Smooth muscle cell (in vitro differentiated cells): ENCODE results near the gene PLCZ1. TPM values are rescaled to one million over a fixed set of nuclear protein-coding genes. Genes with fewer than 3 reads are reported as not detected.

Experiments
- DNase-seq: peaks from one replicate; lab custom pipeline; 2025; ENCODE audit not compliant: unreplicated experiment; lab: John Stamatoyannopoulos, UW
- H2AFZ ChIP-seq: fragments of 200-600 bp; sonication (generic); 2 replicates; pipeline ENCODE4 v1.6.0; 2016; ENCODE audit warnings: antibody characterized with exemption, low read depth, mild to moderate bottlenecking
- H3F3A ChIP-seq: fragments of 200-600 bp; sonication (generic); 2 replicates; pipeline ENCODE4 v1.6.0; 2017; ENCODE audit warnings: antibody characterized with exemption, low read depth
- H3K27ac ChIP-seq: fragments of 200-600 bp; sonication (generic); 2 replicates; pipeline ENCODE4 v1.5.1; 2016; ENCODE audit warnings: low read depth, mild to moderate bottlenecking
- H3K27me3 ChIP-seq: fragments of 200-600 bp; sonication (generic); 2 replicates; pipeline ENCODE4 v1.6.1; 2016; ENCODE audit warnings: low read depth, mild to moderate bottlenecking
- H3K36me3 ChIP-seq: fragments of 200-600 bp; sonication (generic); 2 replicates; pipeline ENCODE4 v1.5.1; 2016; ENCODE audit warnings: low read depth
- H3K4me1 ChIP-seq: fragments of 200-600 bp; sonication (generic); 2 replicates; pipeline ENCODE4 v1.5.1; 2016; ENCODE audit warnings: low read depth
- H3K4me2 ChIP-seq: fragments of 200-600 bp; sonication (generic); 2 replicates; pipeline ENCODE4 v1.6.0; 2016; ENCODE audit warnings: mild to moderate bottlenecking
- H3K4me3 ChIP-seq: fragments of 200-600 bp; sonication (generic); 2 replicates; pipeline ENCODE4 v1.5.1; 2016; ENCODE audit warnings: mild to moderate bottlenecking
- H3K79me2 ChIP-seq: fragments of 200-600 bp; sonication (generic); 2 replicates; pipeline ENCODE4 v1.6.0; 2016; ENCODE audit warnings: low read depth, mild to moderate bottlenecking
- H3K9ac ChIP-seq: fragments of 200-600 bp; sonication (generic); 2 replicates; pipeline ENCODE4 v1.6.0; 2016; ENCODE audit warnings: low read depth
- H3K9me3 ChIP-seq: fragments of 200-600 bp; sonication (generic); replicated peaks from 2 replicates; pipeline ENCODE4 v1.5.1; 2016; ENCODE audit warnings: low read depth
- H4K20me1 ChIP-seq: fragments of 200-600 bp; sonication (generic); 2 replicates; pipeline ENCODE4 v1.6.0; 2016; ENCODE audit warnings: low read depth
- CTCF ChIP-seq: fragments of 200-600 bp; sonication (generic); IDR thresholded peaks from 2 replicates; pipeline ENCODE4 v1.5.1; 2017; ENCODE audit warnings: borderline replicate concordance, mild to moderate bottlenecking, antibody characterized with exemption; ENCODE audit not compliant: insufficient read depth, poor library complexity, severe bottlenecking
- WGBS: methylation state at CpG from one replicate; pipeline ENCODE4 v1.1.7; 2016; ENCODE audit warnings: low lambda C conversion rate; 5-methylcytosine and 5-hydroxymethylcytosine counted together
- polyA plus RNA-seq: library from polyadenylated mRNA; unstranded; fragments of >200 nt; fragmentation: Nextera tagmentation; extraction: Ambion mirVana; gene quantifications from 2 replicates; pipeline ENCODE4 v1.2.1, GENCODE V29; 2016
- total RNA-seq: library from RNA; depleted of rRNA; stranded (reverse); fragments of >200 nt; gene quantifications from 2 replicates; pipeline ENCODE4 v1.2.3, GENCODE V29; 2014

Gene PLCZ1
- total and polyA plus RNA-seq, 2 experiments from 2014 or later = not detected

GRCh38 chr12:18706798-18707197, 31.0 kb downstream of the PLCZ1 start:
- 97% methylated on average over 1 of the region's 1 CpG for WGBS

DNA sequence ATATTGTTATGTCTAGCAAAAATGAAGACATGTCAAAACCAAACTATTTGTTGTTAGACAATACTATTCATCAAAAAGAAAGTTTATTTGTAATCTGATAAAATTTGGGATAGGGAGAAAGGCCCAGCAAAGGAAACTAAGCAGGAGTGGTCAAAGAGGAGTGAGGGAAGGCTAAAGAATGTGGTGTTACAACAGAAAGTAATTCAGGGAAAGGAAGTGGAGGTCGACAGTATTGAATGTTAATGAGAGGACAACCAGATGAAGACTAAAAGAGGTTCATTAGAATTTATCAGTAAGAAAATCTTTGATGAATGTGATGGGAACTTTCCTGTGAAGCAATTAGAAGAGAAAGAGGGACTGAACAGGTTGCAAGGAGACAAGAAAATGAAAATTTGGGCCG, 33.9 kb downstream of the PLCZ1 start:
- Histone ChIP-seq H3K9me3 (peaks cover 4% of the 10 kb centered on the region), H3K79me2 (no peaks in the 10 kb centered on the region), H3K4me2 (no peak overlapping the region), H3K27me3 (no peaks in the 10 kb centered on the region), H3K27ac (no peak overlapping the region), H3K9ac (no peak overlapping the region), H2AFZ (no peak overlapping the region), H3K4me3 (no peak overlapping the region), H4K20me1 (no peaks in the 10 kb centered on the region), H3F3A (no peaks in the 10 kb centered on the region), H3K36me3 (no peaks in the 10 kb centered on the region), H3K4me1 (peaks cover 4% of the 10 kb centered on the region)
- DNase-seq = no peak
- TF ChIP-seq CTCF = no peak
- WGBS = 61% methylated on average over 2 of the region's 2 CpGs

More at GRCh38 chr12:18706798-18707197, 31.0 kb downstream of the PLCZ1 start:
- no peak overlapping the region for H3K4me2 ChIP-seq
- H3F3A ChIP-seq = no peaks in the 10 kb centered on the region
- no peaks in the 10 kb centered on the region for H4K20me1 ChIP-seq
- no peak overlapping the region for H2AFZ ChIP-seq
- no peak for TF ChIP-seq CTCF
- H3K9me3 ChIP-seq = peaks cover 7% of the 10 kb centered on the region
- H3K27ac ChIP-seq = no peak overlapping the region
- no peaks in the 10 kb centered on the region for H3K36me3 ChIP-seq
- no peak overlapping the region for H3K9ac ChIP-seq
- H3K4me1 ChIP-seq = peaks cover 4% of the 10 kb centered on the region
- no peak overlapping the region for H3K4me3 ChIP-seq
- H3K79me2 ChIP-seq = no peaks in the 10 kb centered on the region
- no peaks in the 10 kb centered on the region for H3K27me3 ChIP-seq
- no peak for DNase-seq

- Histone ChIP-seq H3K36me3 (no peaks in the 10 kb centered on the region), H3K9ac (no peak overlapping the region), H3K9me3 (peaks cover 4% of the 10 kb centered on the region), H3K27me3 (no peaks in the 10 kb centered on the region), H3K4me3 (no peak overlapping the region), H3K4me1 (peaks cover 4% of the 10 kb centered on the region), H2AFZ (no peak overlapping the region), H3K79me2 (no peaks in the 10 kb centered on the region), H4K20me1 (no peaks in the 10 kb centered on the region), H3K27ac (no peak overlapping the region), H3K4me2 (no peak overlapping the region), H3F3A (no peaks in the 10 kb centered on the region)
- no peak for TF ChIP-seq CTCF
- no peak for DNase-seq
- 79% methylated on average over 2 of the region's 2 CpGs for WGBS
Observed at GRCh38 chr12:18703321-18703720, 34.5 kb downstream of the PLCZ1 start.

GRCh38 chr12:18700271-18700670, 37.5 kb downstream of the PLCZ1 start:
- no peaks in the 10 kb centered on the region for H3F3A ChIP-seq
- no peak overlapping the region for H3K4me2 ChIP-seq
- 60% methylated on average over 3 of the region's 3 CpGs for WGBS
- no peak overlapping the region for H3K9ac ChIP-seq
- H3K9me3 ChIP-seq = no peaks in the 10 kb centered on the region
- no peak for DNase-seq
- no peaks in the 10 kb centered on the region for H3K36me3 ChIP-seq
- no peak overlapping the region for H3K4me3 ChIP-seq
- no peak overlapping the region for H2AFZ ChIP-seq
- H4K20me1 ChIP-seq = no peaks in the 10 kb centered on the region
- TF ChIP-seq CTCF = no peak
- peaks cover 4% of the 10 kb centered on the region for H3K4me1 ChIP-seq
- H3K79me2 ChIP-seq = no peaks in the 10 kb centered on the region
- H3K27ac ChIP-seq = no peak overlapping the region
- no peaks in the 10 kb centered on the region for H3K27me3 ChIP-seq
